ENCODE results near the gene CD300C. TPM values are rescaled to one million over a fixed set of nuclear protein-coding genes. Genes with fewer than 3 reads are reported as not detected.
"Not testable (repeated sequence)": the region's sequence is repeated elsewhere in the genome, so short reads cannot be mapped to it uniquely, and the experiment has no call there.

Gene CD300C
- total RNA-seq, 1 donor from 2014 or later = 1.2 TPM

DNA sequence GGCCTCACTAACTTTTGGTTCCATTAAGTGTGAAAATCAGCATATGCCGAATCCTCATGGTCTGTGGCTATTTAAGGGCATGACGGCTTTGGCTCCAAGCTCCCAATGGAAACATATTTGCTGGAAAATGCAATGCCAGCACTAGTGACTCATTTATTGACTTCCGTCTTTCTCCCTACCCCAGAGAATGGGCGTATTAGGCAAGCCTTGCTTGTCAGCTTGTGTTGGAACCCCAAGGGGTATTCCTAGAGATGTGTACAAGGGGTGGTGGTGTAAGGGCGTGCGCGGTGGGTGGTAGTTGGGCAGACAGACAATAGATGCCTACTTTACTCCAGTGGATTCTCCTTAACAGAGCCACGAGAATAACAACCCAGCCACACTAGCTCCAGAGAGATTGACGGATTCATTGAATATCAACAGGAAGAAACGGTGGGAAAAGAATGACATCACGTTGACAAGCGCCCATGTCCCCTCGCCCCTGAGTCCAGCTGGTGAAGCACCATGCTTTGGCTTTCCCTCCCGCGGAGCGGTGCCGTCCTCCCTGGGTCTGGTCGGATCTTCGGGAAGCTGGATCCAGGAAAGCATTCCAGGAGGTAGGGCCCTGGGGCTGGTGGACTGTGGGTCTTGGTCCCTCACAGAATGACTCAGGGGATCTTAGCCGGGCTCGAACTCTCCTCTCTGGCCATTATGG, 25.0 kb downstream of the CD300C start:
- intact Hi-C loops (cut with DNase I) = no loop called here
- ATAC-seq = peak; percentile 72

DNA sequence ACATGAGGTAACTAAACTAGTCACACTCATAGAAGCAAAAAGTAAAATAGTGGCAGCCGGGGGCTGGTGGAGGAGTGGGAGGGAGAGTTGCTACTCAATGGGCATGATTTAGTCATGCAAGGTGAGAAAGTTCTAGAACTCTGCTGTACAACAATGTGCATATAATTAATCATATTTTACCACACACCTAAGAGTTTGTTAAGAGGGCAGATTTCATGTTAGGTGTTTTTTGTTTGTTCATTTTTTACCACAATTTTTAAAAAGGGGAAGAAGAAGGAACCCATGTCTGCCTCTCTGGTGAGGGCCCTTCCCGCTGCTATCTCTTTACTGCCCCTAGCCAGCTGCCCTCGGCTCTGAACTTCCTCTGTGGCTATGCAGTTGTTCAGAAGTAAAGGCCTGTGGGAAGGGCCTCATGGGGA, 25.9 kb downstream of the CD300C start:
- DNase-seq (ENCODE audit: missing footprints) = peak; percentile 79
- intact Hi-C loops (cut with DNase I) = no loop called here
- peak; percentile 66 for ATAC-seq

More for the DNA sequence above, 25.0 kb downstream of the CD300C start:
- DNase-seq (ENCODE audit: missing footprints) = no peak

DNA sequence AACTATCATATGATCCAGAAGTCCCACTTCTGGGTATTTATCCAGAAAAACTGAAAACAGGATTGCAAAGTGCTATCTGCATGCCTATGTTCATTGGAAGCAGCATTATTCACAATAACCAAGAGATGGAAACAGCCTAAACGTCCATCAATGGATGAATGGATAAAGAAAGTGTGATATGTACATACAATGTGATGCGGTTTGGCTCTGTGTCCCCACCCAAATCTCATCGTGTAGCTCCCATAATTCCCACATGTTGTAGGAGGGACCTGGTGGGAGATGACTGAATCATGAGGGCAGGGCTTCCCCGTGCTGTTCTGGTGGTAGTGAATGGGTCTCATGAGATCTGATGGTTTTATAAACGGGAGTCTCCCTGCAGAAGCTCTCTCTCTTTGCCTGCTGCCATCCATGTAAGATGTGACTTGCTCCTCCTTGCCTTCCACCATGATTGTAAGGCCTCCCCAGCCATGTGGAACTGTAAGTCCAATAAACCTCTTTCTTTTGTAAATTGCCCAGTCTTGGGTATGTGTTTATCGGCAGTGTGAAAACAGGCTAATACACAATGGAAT, 27.4 kb downstream of the CD300C start:
- DNase-seq (ENCODE audit: missing footprints); intact Hi-C loops (cut with DNase I); ATAC-seq: not testable (repeated sequence)

DNA sequence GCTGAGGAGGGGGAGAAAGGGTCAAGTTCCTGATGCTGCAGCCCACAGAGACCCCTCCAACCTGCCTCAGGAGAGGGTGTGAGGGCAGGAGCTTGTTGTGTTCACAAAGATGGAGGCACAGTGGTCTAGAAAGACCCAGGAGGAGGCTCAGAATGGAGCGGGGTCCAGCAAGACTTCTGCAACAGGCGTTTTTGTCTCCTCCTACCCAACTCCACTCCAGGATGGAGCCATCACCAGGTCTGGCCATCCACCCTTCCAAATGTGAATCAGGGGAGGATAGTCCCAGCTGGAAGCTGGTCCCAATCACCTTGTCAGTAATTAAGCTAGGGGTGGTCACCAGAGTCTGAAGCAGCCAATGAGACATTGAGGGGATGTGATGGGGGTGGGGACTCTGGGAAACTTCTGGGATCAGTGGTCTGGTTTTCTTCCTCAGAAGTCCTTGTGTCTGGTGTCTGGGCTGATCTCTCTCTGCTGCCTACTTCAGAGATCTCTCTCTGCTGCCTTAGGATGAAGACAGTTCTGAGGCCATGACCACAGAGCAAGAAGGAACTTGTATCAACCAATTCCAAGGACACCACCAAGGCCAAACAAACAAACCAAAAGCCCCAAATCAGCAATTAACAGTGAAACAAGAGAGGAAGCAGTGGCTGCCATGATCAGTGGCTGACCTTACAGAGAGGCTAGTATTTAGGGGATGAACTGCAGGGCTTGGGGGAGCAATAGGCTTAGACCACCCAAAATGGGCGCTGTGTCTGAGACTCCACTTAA, 29.2 kb downstream of the CD300C start:
- intact Hi-C loops (cut with DNase I) = no loop called here
- DNase-seq (ENCODE audit: missing footprints) (no peak), ATAC-seq (no peak)

DNA sequence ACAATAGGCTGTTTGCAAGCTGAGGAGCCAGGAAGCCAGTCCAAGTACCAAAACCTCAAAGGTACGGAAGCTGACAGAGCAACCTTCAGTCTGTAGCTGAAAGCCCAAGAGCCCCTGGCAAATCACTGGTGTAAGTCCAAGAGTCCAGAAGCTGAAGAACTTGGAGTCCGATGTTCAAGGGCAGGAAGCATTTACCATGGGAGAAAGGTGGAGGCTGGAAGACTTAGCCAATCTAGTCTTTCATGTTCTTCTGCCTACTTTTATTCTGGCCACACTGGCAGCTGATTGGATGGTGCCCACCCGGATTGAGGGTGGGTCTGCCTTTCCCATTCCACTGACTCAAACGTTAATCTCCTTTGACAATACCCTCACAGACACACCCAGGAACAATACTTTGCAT, 30.0 kb downstream of the CD300C start:
- no peak for ATAC-seq
- intact Hi-C loops (cut with DNase I) = no loop called here

DNA sequence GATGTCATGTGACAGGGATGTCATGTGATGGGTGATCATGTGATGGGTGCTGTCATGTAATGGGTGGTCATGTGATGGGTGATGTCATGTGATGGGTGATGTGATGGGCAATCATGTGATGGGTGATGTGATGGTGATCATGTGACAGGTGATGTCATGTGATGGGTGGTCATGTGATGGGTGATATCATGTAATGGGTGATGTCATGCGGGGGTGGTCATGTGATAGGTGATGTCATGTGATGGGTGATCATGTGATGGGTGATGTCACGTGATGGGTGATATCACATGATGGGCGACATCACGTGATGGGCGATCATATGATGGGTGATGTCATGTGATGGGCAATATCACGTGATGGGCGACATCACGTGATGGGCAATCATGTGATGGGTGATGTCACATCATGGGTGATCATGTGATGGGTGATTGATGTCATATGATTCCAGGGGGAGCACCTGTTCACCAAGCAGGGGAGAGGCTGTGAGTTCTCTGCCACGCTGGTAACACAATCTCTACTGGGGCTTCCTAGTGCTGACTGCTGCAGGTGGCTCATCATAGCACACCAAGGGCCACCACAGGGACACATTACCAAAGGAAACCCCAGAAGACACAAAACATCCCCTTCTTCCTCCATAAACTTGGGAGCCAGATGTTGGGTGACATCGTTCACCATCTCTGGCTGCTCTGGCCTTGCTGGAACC, 31.1 kb downstream of the CD300C start:
- intact Hi-C loops (cut with DNase I) = no loop called here
- DNase-seq (ENCODE audit: missing footprints) (no peak), ATAC-seq (no peak)

More for the DNA sequence above, 30.0 kb downstream of the CD300C start:
- DNase-seq (ENCODE audit: missing footprints) = no peak

DNA sequence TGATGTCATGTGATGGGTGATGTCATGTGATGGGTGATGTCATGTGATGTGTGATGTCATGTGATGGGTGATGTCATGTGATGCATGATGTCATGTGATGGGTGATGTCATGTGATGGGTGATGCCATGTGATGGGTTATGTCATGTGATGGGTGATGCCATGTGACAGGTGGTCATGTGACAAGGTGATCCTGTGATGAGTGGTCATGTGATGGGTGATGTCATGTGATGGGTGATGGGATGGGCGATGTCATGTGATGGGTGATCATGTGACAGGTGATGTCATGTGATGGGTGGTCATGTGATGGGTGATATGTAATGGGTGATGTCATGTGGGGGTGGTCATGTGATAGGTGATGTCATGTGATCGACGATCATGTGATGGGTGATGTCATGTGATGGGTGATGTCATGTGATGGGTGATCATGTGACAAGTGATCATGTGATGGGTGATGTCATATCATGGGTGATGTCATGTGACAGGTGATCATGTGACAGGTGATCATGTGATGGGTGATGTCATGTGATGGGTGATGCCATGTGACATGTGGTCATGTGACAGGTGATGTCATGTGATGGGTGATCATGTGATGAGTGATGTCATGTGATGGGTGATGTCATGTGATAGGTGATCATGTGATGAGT, 31.8 kb downstream of the CD300C start:
- DNase-seq (ENCODE audit: missing footprints) = no peak
- intact Hi-C loops (cut with DNase I) = no loop called here
- ATAC-seq = no peak

DNA sequence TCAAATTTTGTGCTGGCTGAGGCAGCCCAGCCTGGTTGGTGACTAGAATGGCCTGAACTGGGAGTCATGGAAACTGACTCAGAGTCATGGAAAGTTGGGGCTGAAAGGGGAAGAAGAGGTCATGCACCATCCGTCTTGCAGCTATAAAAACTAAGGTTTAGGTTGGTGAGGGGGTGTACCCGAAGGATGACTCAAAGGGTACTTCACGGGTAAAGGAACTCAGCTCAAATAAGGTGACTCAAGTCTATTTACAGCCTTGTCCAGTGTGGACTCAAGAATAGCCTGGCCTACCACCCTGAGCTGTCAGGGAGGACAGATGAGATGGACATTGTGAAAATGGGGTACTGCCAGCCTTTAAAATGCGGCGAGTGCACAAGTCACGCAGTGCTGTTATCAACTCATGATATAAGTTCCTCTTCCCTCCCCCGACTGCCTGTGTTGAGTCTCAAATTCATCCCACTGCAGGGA, 33.3 kb downstream of the CD300C start:
- ATAC-seq = peak; percentile 39
- intact Hi-C loops (cut with DNase I) = no loop called here

DNA sequence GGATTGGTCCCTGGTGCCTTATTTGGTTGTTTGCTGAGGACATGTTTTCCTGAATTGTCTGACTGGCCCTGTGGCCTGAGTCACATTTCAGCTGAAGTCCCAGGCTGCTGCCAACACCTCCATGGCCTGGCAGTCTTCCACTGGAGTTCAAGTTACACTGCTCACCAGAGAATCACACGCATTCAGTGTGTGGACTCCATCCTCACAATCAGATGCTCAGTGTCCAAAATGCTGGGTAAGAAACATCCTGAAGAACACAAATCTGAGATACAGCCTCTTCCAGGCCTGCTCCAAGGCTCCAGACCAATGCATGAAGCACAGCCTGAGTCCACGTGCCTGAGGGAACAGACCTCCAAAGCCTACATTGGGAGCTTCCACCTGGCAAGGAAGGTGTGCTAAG, 33.9 kb downstream of the CD300C start:
- ATAC-seq = peak; percentile 67

More for the DNA sequence above, 33.3 kb downstream of the CD300C start:
- no peak for DNase-seq (ENCODE audit: missing footprints)

DNA sequence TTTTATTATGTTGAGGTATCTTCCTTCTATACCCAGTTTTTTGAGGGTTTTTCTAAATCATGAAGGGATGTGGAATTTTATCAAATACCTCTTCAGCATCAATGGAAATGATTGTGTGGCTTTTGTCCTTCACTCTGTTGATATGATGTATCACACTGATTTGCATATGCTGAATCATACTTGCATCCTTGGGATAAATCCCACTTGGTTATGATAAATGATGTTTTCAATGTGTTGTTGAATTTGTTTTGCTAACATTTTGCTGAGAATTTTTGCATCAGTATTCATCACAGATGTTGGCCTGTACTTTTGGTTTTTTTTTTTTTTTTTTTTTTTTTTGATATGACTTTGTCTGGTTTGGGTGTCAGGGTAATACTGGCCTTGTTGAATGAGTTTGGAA, 37.8 kb downstream of the CD300C start:
- DNase-seq (ENCODE audit: missing footprints) = no peak
- intact Hi-C loops (cut with DNase I) = no loop called here
- no peak for ATAC-seq

More for the DNA sequence above, 33.9 kb downstream of the CD300C start:
- intact Hi-C loops (cut with DNase I) = no loop called here
- DNase-seq (ENCODE audit: missing footprints) = no peak

DNA sequence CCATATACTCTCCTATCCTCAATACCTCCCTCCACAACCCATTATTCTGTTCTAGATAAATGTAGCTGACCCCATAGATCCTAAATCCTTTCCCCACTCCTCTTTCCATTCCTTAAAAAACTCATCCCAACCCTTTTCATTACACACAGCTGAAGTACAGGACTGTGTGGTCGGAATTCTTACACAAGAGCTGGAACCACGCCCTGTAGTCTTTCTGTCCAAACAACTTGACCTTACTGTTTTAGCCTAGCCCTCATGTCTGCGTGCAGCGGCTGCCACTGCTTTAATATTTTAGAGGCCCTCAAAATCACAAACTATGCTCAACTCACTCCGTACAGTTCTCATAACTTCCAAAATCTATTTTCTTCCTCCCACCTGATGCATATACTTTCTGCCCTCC, 42.0 kb downstream of the CD300C start:
- DNase-seq (ENCODE audit: missing footprints); ATAC-seq; intact Hi-C loops (cut with DNase I): not testable (repeated sequence)

DNA sequence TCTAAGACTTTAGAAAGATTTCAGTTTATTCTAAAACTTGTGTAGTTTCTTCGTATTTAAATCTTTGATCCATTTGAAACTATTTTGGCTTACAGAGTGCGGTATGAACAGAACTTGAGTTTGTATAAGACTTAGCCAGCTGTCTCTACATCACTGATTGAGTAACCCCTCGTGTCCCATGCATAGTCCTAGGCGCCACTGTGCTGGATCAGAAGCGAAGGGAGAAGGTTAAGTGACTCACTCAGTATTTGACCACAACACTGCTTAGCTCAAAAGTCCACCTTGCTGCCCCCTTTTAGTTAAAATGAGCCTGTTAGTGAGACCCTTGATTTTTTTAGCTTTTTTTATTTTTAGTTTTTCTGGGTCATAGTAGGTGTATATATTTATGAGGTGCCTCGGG, 43.1 kb downstream of the CD300C start:
- intact Hi-C loops (cut with DNase I) = no loop called here
- DNase-seq (ENCODE audit: missing footprints) = no peak
- ATAC-seq = no peak

DNA sequence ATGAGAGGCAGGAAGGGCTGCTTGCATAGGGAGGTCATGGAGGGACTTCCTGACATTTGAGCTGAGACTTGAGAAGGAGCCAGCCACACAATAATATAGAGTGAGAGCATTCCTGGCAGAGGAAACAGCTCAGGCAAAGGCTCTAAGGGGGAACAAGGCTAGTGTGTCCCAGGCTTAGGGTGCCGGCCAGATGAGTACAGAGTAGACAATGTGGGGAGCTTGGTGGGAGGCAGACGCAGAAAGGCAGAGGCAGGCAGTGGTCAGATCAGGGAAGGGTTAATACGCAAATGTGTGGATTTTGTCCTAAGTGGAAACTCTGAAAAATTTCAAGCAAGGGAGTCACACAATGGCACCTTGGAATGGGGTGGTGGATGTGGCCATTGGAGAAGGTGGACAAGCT, 45.9 kb downstream of the CD300C start:
- DNase-seq (ENCODE audit: missing footprints) (no peak), ATAC-seq (no peak)
- intact Hi-C loops (cut with DNase I) = no loop called here

DNA sequence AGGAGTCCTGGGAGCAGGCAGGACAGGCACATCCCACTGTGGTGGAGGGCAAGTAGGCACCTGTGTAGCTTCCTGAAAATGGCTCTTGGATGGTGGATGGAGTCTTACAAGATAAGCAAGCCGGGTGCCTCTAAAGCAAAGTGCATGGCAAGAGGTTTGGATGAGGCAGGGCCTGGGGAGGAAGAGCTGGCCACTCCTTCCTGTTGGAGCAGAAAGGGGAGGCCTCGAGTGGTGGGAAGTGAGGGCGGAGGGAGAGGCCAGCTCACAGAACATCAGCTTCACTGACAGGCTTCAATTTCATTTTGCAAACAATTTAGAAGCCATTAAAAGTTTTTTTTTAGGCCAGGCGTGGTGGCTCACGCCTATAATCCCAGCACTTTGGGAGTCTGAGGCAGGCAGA, 48.4 kb downstream of the CD300C start:
- DNase-seq (ENCODE audit: missing footprints) (no peak), ATAC-seq (no peak)
- intact Hi-C loops (cut with DNase I) = no loop called here

DNA sequence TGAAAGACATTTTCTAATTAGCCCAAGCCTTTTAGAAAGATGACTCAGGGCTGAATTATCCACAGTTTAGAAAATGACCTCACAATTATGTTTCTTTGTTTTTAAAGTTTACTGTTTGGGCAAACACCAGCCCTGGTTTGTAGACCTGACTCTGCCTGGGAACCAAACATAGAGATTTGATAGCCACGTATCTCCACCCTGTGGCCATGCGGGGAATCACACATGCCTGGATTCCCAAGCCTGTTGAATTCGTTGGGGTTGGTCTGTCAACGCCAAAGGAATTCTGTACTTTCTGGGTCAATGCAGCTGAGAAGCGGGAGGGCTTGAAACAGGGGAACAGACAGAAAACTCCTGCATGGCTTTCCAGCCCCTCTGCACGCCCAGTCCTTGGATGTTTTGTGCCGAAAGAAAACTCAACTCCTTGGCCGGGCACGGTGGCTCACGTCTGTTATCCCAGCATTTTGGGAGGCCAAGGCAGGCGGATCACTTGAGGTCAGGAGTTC, 52.5 kb downstream of the CD300C start:
- ATAC-seq (peak; percentile 70), DNase-seq (ENCODE audit: missing footprints) (peak; percentile 82)
- intact Hi-C loops (cut with DNase I) = loop anchor here (2.0 to 5.0 kb wide), 2 partner anchors 125 to 191 kb away; no protein-coding TSS in a partner anchor

DNA sequence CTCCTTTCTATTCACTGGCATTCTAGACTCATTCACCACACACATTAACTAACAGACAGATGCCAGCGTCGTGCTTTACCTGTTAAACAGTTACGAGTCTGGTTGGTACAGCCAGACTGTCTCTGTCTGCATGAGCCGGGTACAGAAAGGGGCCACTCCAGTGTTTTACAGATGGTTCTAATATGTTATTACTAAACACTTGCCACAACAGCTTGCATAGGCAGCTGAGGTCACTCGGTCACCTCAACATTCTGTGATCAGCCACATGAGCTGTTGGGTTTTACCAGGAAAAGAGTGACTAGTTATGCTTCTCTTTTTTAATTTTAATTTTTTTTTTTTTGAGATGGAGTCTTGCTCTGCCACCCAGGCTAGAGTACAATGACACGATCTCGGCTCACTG, 54.3 kb downstream of the CD300C start:
- DNase-seq (ENCODE audit: missing footprints) (no peak), ATAC-seq (no peak)
- intact Hi-C loops (cut with DNase I) = loop anchor here (2.0 to 5.0 kb wide), 2 partner anchors 123 to 189 kb away; no protein-coding TSS in a partner anchor
